Fibroblast of lung (primary cell): ENCODE measurements around the gene STAG3.

Source experiments
- EZH2 ChIP-seq: IDR thresholded peaks from 2 replicates; pipeline ENCODE4 v1.5.1; 2012; ENCODE audit warnings: low read length, control low read depth, mild to moderate bottlenecking; ENCODE audit errors: missing control alignments
- TF ChIP-seq, protein P1 (sequence below), 2 donors: IDR thresholded peaks in 1 of 2; conservative IDR thresholded peaks in 1 of 2; 1 replicate in 1 of 2; 2 replicates in 1 of 2; pipeline ENCODE4 v1.5.1; 2011 to 2012; ENCODE audit warnings: low read length in 2 of 2, control low read depth in 1 of 2, inconsistent platforms in 1 of 2, low read depth in 1 of 2, mild to moderate bottlenecking in 1 of 2

DNA sequence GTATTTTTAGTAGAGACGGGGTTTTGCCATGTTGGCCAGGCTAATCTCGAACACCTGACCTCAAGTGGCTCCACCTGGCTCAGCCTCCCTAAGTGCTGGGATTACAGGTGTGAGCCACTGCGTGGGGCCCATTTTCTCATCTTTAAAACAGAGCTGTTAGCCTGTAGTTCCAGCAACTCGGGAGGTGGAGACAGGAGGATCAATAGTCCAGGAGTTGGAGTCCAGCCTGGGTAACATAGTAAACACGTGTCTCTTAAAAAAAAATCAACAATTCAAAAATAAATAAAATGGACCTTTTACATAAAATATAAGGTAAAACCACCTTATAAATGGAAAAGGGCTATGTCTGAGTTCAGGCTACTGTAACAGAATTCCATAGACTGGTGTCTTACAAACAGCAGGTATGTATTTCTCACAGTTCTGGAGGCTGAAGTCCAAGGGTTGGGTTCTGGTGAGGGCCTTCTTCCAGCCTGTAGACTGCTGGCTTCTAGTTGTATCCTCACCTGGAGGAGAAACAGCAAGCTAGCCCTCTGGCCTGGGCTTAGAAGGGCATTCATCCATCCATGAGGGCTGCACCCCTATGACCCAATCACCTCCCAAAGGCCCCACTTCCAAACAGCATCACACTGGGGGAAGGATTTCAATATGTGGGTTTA is 35.0 kb downstream of the STAG3 start:
- TF ChIP-seq, protein P1, sequence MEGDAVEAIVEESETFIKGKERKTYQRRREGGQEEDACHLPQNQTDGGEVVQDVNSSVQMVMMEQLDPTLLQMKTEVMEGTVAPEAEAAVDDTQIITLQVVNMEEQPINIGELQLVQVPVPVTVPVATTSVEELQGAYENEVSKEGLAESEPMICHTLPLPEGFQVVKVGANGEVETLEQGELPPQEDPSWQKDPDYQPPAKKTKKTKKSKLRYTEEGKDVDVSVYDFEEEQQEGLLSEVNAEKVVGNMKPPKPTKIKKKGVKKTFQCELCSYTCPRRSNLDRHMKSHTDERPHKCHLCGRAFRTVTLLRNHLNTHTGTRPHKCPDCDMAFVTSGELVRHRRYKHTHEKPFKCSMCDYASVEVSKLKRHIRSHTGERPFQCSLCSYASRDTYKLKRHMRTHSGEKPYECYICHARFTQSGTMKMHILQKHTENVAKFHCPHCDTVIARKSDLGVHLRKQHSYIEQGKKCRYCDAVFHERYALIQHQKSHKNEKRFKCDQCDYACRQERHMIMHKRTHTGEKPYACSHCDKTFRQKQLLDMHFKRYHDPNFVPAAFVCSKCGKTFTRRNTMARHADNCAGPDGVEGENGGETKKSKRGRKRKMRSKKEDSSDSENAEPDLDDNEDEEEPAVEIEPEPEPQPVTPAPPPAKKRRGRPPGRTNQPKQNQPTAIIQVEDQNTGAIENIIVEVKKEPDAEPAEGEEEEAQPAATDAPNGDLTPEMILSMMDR (conservative IDR thresholded peaks at IDR 0.05 in 1 of 2, IDR thresholded peaks at IDR 0.05 in 1 of 2; ENCODE audit: low read depth in 1 of 2, low read length in 2 of 2) = no peak
- no peak for TF ChIP-seq EZH2
